ENCODE results near the gene RRAS2. TPM values are rescaled to one million over a fixed set of nuclear protein-coding genes. Genes with fewer than 3 reads are reported as not detected.
"Not testable (repeated sequence)": the region's sequence is repeated elsewhere in the genome, so short reads cannot be mapped to it uniquely, and the experiment has no call there.

Gene RRAS2
- total RNA-seq, 1 donor from 2014 or later = 58.3 TPM

DNA sequence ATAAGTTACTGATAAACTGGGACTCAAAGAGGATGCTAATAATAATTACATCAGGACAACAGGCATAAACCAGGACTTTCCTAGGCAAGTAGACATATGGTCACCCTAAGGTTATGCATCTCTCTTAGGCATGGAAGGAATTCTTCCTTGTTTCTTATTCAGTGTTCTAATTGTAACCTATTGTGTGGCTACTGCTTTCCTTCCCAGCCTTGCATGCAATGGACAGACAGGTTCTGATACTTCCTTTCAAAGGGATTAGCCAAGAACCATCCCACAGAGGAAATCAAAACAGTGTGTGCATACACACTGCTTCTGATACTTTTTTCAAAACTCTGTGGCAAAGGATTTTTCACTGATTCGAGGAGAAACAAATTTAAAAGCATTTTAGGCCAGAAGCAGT is 48.3 kb downstream of the RRAS2 start:
- DNase-seq (ENCODE audit: low spot score in 2 of 2) (no peak), FAIRE-seq (no peak)

DNA sequence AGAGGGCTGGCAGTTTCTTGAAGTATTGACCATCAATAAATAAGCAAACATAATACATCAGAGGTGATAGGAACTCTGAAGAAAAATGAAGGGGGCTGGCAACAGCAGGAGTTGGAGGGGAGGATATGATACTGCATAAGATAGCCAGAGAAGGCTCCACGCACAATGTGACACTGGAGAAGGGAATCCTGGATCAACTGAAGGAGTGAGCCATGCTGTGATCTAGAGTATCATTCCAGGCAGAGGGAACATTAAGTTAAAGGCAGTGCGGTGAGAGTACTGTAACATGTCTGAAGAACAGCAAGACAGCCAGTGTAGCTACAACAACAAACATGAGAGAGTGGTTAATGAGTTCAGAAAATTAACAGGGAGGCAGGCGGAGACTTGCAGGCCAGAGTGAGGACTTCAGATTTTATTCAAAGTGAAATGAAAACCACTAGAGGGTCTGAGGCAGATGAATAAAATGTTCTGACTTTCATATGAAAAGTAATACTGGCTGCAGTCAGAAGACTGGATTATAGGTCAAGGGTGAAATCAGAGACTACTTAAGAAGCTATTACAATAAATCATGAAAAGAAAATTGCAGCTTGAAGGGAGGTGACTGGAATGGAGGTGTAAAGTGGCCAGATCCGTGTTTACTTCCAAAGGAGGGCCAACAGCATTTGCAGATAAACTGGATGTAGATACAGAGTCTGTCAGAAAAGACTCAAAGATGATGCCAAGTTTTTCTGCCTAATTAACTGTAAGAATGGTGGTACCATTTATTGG is 49.4 kb downstream of the RRAS2 start:
- FAIRE-seq (no peak), DNase-seq (ENCODE audit: low spot score in 2 of 2) (no peak)

DNA sequence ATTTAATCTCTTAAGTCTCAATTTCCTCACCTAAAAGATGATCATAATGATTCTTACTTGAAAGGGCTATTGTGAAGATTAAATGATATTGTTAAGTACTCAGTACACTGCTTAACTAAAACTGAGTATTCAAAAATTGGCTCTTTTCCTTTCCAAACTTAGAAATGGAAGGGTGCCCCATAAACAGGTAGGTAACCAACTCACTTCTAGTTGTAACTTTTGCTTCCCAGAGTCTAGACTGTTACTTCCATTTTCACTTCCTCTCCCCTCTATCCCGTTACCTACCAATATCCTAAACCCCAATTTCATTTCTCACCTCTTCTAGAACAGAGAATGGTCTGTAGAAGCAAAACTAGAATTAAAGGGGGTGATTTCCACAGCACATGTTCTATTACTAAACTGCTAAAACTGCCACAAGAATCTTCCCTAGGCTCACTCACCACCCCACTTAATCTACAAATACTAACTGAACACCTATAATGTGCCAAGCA is 50.0 kb downstream of the RRAS2 start:
- FAIRE-seq (no peak), DNase-seq (ENCODE audit: low spot score in 2 of 2) (no peak)

DNA sequence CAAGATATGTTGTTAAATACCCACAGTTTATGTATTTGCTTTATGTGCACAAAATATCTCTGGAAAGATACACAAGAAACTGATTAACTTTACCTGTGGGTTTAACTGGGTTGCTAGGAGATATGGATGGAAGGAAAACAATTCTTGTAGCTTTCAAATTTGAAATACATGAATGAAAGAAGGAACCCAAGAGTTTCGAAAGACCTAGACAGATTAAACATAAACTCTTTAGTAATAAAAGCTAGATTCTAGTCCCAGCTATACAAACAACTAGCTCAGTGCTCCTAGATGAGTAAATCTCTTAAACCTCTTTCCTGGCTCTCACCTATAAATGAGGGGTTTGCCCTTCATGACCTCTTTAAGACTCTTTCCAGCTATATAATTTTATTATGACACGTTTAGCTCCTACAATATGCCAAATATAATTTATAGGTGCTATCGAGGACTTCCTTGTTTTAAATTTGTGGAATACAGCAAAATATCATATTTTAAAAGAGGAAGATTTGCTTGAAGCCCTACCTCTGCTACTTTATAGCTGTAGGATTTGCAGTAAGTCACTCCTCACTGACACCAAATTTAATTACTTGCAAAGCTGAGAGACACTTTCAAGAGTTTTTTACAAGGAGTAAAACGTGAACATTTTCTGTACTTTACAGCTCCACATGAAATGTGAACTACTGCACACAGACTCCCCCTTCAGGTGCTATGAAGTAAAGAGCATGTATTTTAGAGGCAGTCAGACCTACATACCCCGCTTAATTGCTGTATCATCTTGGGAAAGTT is 50.7 kb downstream of the RRAS2 start:
- FAIRE-seq = no peak
- no peak for DNase-seq (ENCODE audit: low spot score in 2 of 2)

DNA sequence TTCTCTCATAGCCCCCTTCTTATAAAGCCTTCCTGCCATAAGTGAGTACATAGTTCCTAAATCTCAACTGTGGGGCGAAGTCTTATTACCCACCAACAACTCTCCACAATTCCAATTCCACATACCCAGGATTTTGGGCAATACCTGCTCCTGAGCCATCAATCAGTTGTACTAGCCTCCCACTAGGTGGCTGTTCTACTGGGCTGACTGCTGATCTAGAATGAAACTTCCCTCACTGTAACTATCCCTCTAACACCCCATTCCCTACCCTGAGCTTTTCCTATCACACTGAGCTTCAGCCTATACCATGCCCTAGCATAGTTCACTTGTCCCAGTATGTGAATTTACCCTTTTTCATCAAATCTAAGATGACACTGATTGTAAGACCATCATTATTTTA is 52.5 kb downstream of the RRAS2 start:
- DNase-seq (ENCODE audit: low spot score in 2 of 2) (no peak), FAIRE-seq (no peak)

DNA sequence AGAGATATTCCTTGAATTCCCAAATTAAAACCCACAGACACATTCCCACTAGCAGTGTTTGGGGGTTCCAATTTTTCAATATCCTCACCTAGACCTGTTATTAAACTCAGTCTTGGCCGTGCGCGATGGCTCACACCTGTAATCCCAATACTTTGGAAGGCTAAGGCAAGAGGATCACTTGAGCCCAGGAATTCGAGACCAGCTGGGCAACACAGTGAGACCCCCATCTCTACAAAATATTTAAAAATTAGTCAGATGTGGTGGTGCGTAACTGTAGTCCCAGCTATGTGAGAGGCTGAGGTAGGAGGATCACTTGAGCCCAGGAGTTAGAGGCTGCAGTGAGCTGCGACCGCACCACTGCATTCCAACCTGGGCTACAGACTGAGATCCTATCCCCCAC is 53.3 kb downstream of the RRAS2 start:
- DNase-seq (ENCODE audit: low spot score in 2 of 2) (no peak), FAIRE-seq (no peak)

DNA sequence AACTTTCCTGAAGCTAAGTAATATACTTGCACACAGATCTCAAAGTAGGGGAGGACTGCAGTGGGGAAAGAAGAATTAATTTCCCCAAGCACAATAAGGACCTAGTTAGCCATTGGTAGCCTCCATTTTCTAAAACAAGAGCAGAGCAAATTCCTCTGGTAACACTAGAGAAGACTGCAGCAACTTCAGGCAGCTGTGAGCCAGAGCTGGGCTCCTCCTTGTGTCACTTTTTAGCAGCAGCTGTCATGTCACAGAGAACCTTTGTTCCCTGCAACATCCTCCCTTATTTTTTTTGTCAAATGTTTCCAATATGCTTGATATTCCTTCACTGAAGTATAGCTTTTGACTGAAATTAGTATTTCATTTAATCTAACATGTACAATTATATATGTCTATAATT is 54.4 kb downstream of the RRAS2 start:
- DNase-seq (ENCODE audit: low spot score in 2 of 2) (no peak), FAIRE-seq (no peak)

DNA sequence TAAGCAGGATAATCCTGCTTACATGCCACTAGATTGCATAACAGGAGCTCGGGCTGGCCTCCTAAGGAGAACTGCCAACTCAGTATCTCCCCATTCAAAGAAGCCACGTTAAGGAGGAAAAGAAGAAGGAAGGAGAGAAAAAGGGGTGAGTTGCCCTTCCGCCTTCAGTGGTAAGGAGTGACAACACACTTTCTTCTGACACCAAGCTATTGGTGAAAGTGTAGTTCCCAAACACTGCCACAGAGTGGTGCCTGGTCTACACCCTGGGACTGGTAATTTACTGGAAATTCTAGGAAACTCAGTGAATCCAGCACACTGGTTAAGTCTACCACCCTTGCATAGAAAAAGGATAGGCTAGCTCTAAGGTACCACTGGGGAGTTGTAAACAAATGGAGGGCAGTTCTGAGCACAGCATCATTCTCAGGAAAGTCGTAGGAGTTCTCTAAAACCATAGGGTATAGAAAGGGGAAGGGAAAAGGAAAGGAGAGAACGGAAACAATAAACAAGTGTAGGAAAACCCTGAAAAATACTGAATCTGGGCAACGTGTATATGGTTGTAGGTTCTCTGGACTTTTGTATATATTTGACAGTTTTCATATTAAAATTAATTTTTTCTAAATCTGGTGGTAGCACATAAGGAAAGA is 58.2 kb downstream of the RRAS2 start:
- FAIRE-seq = no peak
- DNase-seq (ENCODE audit: low spot score in 2 of 2) = peak; percentile 29 to 48

DNA sequence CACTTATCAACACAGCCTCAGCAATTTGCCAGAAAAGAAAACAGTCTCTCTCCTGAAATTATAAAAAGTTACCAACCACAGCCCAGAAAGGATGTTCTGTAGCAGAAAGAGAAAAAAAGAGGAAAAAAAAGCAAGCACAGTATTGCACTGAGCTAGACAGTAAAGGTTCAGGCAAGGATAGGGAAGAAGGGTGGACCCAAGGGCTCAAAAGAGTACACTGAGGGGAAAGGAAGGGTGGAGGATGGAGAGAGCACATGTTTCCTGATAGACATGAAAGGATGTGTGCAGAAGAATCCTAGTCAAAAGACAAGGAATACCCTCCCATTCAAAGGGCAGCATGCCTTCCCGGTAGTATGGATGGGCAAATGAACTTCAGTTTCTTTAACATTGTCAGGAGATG is 59.1 kb downstream of the RRAS2 start:
- DNase-seq (ENCODE audit: low spot score in 2 of 2) (no peak), FAIRE-seq (no peak)

DNA sequence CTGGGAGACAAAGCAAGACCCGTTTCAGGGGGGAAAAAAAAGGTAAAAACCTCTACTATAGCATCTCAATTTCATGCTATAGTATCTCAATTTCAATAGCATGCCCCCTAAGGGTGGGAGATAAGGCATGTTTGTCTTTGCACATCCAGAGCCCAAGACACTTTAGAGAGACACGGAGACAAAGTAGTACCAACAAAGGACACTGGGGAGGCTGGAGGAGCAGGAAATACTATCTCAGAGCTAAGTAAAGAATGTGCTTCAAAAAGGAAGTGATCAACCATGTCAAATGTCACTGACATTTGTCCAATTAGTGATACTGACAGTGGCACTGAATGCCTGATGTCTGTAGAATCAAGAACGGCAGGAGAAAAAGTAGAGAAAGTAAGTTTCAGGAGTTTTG is 68.6 kb downstream of the RRAS2 start:
- DNase-seq (ENCODE audit: low spot score in 2 of 2) (no peak), FAIRE-seq (no peak)

DNA sequence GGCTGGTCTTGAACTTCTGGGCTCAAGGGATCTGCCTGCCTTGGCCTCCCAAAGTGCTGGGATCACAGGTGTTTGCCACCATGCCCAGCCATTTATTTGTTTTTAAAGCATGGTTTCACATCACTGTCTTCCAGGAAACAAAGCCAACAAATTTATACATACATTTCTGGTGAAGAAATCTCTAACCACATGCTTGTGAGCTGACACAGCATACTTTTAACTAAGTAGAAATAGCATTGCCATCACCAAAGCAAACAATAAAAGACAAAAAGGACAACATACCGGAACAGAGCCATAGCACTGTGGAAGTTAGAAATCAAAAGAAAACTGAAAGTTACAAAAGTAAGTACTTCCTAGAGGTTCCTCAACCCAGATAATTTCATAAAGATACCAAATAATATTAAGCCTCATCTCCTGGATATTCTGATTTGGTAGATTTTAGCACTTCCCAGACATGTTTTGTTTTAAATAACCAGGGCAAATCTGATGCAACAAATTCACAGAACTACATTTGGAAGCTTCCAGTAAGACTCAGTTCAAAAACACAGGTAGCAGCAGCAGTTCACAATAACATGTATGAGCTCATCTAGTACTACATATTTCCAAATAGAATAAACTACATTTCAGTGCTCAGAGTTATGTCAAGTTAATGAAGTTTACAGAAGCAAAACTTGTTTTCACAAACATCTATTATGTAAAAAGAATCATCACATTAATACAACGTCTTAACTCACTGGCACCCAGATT is 70.6 kb downstream of the RRAS2 start:
- no peak for FAIRE-seq
- DNase-seq (ENCODE audit: low spot score in 2 of 2) = no peak

DNA sequence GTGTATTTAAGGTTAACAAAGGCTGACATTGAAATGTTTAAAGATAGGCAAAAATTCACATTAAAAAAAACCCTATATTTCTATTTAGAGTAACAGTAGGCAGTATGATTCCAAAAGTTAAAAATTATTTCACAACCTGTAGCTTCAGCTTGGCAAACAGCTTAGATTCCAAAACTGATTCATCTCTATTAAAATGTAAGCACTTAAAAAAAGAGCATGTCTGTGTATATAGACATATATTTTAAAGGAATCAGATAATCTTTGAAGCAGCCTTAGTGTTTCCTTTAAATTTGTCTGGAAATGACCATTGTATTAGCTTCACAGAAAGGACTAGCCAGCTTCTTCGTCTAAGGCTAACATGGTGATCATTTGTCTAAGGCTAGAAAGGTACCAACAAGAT is 80.1 kb downstream of the RRAS2 start:
- not testable (repeated sequence) for FAIRE-seq; DNase-seq (ENCODE audit: low spot score in 2 of 2)

DNA sequence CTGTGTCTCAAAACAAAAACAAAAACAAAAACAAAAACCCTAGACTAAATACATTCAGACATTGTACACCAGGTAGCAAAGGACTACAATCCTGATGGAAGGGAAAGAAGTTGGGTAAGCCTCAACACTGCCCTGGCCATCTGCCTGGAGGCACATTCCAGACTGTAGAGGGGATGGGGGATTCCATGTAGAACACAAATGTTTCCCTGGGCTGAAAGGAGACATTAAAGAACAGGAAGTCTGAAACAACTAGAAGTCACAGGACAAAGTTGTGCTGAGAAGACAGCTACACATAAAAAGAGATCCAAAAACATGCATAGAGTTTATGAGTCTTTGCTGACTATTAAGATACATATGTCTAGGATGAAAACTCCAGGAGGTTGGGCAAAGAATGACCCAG is 83.9 kb downstream of the RRAS2 start:
- DNase-seq (ENCODE audit: low spot score in 2 of 2) = no peak
- FAIRE-seq = no peak

DNA sequence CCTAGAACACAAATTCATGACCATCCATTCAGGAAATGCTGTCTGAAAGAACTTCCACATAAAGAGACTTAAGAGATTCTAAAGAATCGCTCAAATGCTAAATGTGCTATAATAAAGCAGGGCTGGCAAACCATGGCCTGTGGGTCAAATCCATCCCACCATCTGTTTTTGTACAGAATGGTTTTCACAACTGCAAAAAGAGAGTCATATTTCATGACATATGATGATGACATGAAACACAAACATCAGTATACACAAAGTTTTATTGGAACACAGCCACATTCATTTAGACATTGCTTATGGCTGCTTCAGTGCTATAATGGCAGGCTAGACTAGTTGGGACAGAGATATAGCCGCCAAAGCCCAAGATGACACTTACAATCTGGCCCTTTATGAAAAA is 85.1 kb downstream of the RRAS2 start:
- DNase-seq (ENCODE audit: low spot score in 2 of 2) = no peak

DNA sequence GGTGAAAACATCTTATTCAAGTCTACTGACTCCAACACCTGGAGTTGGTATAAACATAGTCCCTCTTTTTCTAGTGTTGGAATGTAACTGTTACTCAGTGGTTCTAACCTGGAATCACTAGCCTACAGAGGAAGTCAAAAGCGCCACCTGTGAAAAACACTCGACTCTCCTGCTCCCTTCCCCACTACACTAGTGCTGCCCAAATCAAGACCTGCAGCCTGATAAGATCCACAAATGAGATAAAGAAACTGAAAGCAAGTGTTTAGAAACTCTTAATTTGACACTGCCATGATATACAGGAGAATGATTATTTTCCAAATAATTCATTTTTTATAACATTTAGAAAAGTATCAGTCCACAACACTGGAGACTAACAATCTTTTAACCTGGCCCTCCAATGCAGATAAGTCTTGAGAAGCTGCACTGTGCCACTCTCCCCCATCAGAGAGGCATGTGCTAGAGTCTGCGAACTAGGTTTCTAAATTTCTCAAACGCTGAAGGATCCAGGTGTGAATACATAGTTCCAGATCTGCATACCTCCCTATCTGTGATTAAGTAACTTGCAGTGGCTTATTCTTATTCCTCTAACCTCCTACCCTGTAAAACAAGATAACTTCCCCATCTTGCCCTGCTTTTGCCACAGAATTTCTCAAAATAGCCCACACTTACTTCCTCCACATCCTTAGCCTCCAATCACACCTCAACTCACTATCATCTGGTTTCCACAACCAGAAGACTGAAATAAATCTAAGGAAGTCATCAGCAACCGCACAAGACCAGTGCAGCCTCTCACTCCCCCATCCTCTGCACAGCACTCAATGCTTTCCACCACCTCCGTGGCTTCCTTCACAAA is 88.1 kb downstream of the RRAS2 start:
- FAIRE-seq (no peak), DNase-seq (ENCODE audit: low spot score in 2 of 2) (peak; percentile 34 to 41)

More for the DNA sequence above, 85.1 kb downstream of the RRAS2 start:
- FAIRE-seq = no peak

DNA sequence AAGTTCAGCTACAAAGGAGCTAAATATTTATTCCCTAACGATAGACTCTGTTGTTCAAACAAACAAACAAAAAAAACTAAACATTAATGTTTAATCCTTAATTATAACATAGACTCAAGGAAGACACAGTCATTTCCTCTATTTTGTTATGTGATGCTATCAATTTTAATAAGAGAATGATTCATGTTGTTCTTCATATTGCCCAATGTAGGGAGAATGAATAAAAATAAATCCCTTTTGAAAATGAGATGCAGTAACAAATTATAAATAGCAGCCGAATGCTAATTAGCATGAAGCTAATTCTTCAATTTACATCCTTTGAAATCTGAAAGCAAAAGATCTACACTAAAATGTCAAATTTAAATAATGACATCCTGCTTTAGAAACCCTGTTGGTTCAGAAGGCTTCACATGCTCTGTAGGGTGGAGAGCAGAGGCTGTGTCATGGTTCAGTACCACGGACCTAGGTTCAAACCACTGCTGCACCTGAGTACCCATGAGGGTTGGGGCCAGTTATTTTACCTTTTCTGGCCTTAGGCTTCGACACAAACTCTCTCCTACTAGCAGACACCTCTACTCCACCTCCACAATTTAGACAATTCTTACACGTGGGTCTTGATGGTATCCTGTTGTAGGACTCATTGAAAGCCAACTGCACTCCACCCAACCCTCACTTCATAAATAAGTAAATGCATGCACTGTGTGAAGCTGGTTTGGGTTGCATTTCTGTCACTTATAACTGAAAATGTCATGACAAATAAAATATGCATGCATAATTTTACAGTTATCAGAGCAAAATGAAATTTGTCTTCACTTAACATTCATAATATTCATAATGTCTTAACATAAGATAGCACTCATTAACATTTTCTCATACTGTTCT is 89.0 kb downstream of the RRAS2 start:
- no peak for FAIRE-seq
- DNase-seq (ENCODE audit: low spot score in 2 of 2) = no peak

DNA sequence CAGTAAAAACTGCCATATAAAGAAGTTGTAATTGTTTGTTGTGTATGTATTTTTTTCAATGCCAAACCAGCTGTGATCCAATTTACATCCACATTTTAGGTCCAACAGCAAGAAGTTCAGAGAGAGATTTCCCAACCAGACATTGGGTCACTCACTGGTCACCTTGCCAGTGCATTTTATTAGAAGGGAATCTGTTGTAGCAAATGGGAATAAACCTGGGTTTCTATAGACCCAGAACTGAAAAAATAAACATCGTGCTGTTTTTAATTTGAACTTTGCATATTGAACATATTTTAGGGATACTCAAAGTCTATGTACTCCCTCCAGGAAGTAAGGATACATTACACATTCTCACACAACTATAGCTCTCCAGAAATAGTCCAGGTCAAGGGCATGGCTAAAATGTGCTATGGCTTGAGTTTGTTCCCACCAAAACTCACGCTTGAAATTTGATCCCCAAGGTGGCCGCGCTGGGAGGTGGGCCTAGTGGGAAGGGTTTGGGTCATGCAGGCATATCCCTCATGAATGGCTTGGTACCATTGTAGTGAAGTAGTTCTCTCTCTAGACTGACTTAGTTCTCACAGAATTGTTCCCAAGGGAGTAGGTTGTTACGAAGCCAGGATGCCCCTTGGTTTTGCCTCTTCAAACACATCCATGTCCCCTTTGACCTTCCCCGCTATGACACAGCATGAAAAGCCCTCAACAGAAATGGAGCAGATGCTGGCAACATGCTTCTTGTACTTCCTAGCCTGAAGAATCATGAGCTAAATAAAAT is 90.9 kb downstream of the RRAS2 start:
- DNase-seq (ENCODE audit: low spot score in 2 of 2) = no peak
- FAIRE-seq = no peak

DNA sequence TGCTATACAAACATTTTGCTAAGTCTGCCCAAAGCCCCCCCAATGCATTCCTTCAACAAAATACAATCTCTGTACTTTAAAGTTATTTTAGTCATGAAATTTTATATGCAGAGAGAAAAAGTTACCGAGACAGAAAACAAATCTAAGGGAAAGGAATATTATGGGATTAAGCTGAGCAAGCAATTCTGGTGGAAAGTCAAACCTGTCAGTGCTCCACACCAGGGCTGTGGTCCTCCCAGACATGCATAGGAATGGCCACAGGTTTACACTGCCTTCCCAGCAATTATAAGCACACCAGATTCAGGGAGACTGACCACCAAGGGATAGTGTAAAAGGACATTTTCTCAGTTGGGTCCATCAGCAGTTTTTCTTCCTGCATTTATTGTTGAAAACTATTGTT is 92.4 kb downstream of the RRAS2 start:
- DNase-seq (ENCODE audit: low spot score in 2 of 2) (no peak), FAIRE-seq (no peak)
